GM13976 (cell line): ENCODE measurements around the gene MESD.

ENCODE experiments used
- DNase-seq: peaks from one replicate; pipeline ENCODE4 v3.0.0; 2012; ENCODE audit warnings: low spot score
- in situ Hi-C: fragments of 300-500 bp; cut with MboI; formaldehyde crosslinking; loops from one replicate; pipeline ENCODE4 v1.12.0; 2022; ENCODE audit warnings: low sequenced_read_pairs, mixed read lengths, inconsistent platforms; ENCODE audit not compliant: unreplicated experiment
- TF ChIP-seq, protein P1 (sequence below): IDR thresholded peaks from 2 replicates; pipeline ENCODE4 v1.5.1; 2012; ENCODE audit warnings: borderline replicate concordance, mild to moderate bottlenecking; ENCODE audit not compliant: insufficient read depth; ENCODE audit errors: extremely low read depth, missing control alignments, control extremely low read depth

MESD gene

DNA sequence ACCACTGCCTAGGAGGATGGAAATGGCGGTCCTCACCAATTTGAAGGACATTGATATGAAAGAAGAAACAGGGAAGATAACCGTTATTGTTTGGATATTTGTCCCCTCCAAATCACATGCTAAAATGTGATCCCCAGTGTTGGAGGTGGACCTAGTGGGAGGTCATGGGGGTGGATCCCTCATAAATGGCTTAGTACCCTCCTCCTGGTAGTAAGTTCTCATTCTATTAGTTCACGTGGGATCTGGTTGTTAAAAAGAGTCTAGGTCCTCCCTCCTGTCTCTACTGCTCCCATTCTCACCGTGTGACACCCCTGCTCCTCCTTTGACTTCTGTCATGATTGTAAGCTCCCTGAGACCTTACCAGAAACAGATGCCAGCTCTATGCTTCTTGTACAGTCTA is 41.6 kb upstream of the MESD start:
- in situ Hi-C loops = no loop called here
- DNase-seq = no peak
- TF ChIP-seq, protein P1, sequence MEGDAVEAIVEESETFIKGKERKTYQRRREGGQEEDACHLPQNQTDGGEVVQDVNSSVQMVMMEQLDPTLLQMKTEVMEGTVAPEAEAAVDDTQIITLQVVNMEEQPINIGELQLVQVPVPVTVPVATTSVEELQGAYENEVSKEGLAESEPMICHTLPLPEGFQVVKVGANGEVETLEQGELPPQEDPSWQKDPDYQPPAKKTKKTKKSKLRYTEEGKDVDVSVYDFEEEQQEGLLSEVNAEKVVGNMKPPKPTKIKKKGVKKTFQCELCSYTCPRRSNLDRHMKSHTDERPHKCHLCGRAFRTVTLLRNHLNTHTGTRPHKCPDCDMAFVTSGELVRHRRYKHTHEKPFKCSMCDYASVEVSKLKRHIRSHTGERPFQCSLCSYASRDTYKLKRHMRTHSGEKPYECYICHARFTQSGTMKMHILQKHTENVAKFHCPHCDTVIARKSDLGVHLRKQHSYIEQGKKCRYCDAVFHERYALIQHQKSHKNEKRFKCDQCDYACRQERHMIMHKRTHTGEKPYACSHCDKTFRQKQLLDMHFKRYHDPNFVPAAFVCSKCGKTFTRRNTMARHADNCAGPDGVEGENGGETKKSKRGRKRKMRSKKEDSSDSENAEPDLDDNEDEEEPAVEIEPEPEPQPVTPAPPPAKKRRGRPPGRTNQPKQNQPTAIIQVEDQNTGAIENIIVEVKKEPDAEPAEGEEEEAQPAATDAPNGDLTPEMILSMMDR = no peak

DNA sequence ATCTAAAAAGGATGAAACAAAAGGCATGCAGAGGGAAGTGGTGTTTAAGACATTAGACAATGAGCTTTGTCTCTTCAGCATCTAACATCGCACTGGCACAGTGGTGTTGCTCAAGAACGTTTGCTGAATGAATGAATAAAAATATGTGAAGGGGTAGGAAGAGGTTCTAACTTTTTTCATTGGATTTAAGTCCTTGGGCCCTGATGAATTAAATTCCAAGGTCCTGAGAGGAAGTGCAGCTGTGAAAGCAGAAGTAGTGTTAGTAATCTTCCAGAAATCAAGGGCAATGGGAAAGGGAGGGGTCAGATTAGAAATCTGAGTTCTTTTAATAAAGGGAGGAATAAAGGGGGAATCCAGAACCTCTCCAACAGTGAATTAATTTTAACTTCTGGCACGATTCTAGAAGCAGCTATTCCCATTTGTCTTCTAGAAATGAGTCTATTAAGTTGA is 40.7 kb upstream of the MESD start:
- in situ Hi-C loops = no loop called here
- no peak for DNase-seq
- TF ChIP-seq, protein P1 = no peak

DNA sequence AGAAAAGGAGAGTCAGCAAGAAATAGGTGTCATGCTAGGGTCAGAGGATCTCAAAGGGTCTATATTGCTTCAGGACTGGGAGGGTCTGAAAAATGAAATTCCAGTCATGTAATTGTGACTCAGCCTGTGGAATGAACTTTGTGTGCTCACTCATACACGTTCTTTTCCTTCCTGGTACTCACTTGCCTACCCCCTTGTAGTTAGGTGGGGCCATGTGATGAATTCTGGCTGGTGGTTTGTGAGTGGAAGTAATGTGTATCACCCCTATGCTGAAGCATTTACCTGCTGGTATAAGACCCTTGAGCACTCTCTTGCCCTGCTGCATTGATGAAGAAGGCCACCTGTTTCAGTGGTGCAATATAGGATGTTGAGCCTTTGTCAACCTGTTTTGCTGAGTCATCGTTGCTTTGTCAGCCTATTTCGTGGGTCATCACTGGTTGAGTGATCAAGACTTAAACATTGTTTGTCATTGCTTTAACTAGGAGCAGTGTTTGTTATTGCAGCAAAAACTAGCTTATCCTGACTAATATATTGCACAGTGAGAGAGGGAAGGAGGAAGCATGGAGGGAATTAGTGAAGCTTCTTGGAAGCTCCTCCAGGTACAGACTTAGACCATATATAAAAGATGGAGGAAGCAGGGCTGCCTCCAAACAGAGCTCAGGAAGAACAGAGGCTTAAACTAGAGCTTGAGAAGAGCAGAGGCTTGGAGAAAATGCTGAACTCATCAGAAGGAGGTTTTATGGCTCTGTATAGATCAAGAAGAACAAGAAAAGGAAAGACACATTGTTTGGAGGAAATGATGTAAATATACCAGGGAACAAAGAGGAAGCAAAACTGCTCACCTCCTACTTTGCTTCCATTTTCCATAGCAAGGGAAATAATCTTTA is 40.0 kb upstream of the MESD start:
- DNase-seq = no peak
- in situ Hi-C loops = no loop called here
- TF ChIP-seq, protein P1 = no peak

DNA sequence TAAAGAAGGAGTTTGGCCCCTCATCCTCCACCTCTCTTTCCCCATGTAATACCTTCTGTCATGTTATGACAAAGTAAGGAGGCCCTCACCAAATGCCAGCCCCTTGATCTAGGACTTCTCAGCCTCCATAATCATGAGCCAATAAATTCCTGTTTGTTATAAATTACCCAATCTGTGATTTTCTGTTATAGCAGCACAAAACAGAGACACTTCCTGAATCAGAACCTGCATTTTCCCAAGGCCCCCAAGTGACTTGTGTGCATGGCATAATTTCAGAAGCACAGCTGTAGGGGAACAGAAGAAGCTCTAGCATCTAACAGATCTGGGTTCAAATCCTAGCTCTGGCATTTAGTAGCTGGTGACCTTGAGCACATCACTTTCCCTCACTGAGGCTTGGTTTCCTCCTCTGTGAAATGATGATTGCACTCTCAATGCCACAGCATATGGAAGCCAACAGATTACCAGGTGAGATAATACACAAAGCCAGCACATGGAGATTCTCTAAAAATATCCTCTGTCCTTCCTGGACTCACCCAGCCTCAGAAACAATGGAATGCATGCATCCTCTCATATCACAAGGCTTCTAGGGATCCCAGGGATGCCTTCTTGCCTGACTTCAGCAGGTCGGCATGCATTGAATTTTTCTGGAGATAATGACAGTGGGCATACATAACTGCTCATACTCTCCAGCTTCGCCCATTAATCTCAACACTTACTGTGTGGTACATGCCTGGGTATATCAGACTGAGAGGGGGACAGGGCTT is 37.4 kb upstream of the MESD start:
- in situ Hi-C loops = no loop called here
- no peak for DNase-seq
- TF ChIP-seq, protein P1 = no peak

DNA sequence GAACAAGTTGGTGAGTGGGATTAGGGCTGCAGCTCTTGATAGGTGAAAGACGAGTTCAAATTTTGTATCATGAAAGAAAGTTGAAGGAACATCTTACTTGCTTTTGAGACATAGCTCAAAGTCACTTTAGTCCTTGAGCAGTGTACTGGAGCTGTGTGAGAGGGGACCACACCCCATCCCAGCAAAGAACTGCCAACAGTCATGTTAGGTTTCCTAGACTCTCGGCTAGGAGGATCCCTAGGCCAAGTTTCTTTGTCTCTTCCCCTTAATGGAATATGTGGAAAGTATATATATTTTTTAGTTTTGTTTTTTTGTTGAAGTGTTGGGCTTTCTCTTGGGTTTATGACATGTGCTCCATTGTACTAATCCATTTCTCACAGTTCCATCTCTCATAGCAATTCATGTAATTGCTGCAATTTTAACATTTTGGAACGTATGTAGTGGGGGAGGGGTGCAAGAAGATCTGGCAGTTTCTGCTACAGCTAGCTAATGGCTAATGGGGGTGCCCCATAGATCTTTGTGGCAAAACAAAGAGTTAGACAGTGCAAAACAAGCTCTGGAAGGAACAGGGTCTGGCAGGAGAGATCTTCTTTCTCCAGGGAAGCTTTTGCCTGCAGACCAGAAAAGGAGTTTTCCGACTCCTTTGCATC is 36.2 kb upstream of the MESD start:
- TF ChIP-seq, protein P1 = no peak
- no peak for DNase-seq
- in situ Hi-C loops = no loop called here

DNA sequence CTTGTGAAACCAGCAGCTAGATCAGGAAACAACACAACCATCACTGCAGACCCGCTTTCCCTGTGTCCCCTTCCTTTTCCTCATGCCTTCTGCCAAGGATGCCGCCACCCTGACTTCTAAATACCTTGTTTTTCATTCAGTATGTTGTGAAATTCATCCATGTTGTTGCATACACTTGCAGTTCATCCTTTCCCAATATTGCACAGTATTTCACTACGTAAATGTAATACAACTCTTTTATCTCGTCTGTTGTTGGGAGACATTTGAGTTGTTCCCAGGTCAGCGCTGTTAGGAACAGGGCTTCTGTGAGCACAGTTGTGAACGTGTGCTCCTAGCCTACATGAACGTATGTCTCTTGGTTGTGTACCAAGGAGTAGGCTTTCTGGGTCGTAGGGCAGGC is 35.3 kb upstream of the MESD start:
- no peak for DNase-seq
- in situ Hi-C loops = no loop called here
- TF ChIP-seq, protein P1 = no peak
